GM19023 (cell line): ENCODE results near the gene AGPAT3.
"Not testable (repeated sequence)": the region's sequence is repeated elsewhere in the genome, so short reads cannot be mapped to it uniquely, and the experiment has no call there.

ENCODE experiments used
- ATAC-seq: cut with Tn5 transposase; IDR thresholded peaks from one replicate; pipeline ENCODE4 v1.9.1; 2021; ENCODE audit warnings: mild to moderate bottlenecking, moderate library complexity; ENCODE audit not compliant: unreplicated experiment

The AGPAT3 gene, protein sequence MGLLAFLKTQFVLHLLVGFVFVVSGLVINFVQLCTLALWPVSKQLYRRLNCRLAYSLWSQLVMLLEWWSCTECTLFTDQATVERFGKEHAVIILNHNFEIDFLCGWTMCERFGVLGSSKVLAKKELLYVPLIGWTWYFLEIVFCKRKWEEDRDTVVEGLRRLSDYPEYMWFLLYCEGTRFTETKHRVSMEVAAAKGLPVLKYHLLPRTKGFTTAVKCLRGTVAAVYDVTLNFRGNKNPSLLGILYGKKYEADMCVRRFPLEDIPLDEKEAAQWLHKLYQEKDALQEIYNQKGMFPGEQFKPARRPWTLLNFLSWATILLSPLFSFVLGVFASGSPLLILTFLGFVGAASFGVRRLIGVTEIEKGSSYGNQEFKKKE

DNA sequence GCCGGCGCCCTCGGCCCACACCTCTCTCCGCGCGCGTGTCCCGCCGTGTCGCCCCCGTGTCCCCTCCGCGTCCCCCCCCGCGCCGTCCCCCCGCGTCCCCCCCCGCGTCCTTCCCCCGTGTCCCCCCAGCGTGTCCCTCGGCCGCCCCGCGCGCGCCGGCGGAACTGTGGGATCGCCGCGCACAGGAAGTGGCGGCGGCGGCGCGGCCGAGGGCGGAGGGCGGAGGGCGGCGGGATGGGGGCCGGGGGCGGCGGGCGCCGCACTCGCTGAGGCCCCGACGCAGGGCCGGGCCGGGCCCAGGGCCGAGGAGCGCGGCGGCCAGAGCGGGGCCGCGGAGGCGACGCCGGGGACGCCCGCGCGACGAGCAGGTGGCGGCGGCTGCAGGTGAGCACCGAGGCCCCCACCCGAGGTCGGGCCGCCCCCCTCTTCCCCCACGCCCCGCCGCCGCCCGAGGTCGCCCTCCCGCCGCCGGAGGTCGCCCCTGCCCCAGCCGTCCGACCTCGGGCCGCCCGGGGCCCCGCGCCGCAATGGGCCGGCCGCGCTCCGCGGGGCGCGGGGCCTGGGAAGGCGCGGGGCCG is at the start of gene AGPAT3:
Gene AGPAT3, plus strand, starts transcription at position 262 of the 578 bp plus-strand sequence. CDS start 94,459 bp downstream, outside the sequence.
- peak; percentile 34 for ATAC-seq

- ATAC-seq: no peak
These were observed 49.0 kb upstream of the AGPAT3 start for GRCh38 chr21:43815991-43816390.

GRCh38 chr21:43816611-43817071 is 48.4 kb upstream of the AGPAT3 start:
- no peak for ATAC-seq

DNA sequence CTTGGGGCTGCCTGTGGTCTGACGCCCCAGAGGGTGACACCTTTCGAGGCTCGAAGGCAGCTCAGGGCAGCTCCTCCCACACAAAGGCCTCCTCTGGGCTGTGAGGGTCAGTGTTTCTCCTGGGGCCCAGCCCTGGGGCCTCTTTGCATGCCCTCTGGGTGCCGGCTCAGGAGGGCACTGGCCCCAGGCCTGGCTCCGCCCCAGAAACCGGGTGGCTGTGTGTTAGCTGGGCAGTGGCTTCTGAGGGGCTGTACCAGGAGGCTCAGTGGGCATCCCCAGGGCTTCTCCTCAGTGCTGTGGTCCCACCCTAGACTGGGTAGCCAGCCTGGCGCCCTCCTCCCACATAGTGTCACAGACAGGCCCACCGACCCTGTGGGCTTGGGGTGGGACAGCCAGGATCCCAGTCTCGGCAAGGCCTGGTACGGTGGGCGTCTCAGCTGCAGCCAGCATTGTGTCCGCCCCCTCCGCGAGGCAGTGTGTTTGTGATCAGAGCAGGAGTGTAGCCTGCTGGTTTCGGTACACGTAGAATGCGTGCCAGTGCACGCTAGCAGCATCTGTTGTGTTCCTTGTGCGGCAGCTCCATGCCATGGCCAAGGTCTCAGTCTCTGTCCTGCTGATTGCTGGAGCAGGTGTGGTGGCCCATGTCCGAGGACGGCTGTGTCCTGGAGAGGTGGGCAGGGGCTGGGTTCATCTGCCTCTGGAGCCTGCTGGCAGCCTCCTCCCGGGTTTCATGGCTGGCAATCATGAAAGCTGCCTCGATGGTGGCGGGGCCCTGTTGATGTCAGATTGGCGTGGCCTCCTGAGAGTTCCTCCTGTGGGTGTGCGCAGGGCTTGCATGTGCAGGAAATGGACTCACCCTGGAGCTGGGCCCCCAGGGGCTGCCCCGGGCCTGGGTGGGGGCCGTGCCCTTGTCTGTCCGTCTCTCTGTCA is 47.6 kb upstream of the AGPAT3 start:
- no peak for ATAC-seq

GRCh38 chr21:43818685-43819084 is 46.3 kb upstream of the AGPAT3 start:
- ATAC-seq: no peak

GRCh38 chr21:43819511-43820405 is 45.3 kb upstream of the AGPAT3 start:
- no peak for ATAC-seq

DNA sequence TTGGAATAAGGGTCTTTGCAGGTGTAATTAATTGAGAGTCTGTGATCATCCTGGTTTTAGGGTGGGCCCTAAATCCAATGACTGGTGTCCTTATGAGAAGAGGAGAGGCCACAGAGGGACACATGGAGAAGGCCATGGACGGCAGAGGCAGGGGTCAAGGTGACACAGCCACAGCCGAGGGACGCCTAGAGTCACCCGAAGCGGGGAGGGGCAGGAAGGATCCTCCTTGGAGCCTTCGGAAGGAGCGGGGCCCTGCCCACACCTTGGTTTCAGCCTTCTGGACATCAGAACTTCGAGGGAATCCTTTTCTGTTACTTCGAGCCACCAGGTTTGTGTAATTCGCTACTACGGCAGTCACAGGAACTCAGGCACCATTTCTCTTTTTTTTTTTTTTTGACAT is 44.6 kb upstream of the AGPAT3 start:
- no peak for ATAC-seq

DNA sequence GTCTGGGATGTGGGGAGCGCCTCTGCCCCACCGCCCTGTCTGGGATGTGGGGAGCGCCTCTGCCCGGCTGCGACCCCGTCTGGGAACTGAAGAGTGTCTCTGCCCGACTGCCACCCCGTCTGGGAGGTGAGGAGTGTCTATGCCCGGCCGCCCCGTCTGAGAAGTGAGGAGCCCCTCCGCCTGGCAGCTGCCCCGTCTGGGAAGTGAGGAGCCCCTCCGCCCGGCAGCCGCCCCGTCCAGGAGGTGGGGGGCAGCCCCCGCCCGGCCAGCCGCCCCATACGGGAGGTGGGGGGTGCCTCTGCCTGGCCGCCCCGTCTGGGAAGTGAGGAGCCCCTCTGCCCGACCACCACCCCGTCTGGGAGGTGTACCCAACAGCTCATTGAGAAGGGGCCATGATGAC is 42.9 kb upstream of the AGPAT3 start:
- ATAC-seq: not testable (repeated sequence)

- ATAC-seq: not testable (repeated sequence)
These were observed 42.3 kb upstream of the AGPAT3 start for GRCh38 chr21:43822741-43823140.

DNA sequence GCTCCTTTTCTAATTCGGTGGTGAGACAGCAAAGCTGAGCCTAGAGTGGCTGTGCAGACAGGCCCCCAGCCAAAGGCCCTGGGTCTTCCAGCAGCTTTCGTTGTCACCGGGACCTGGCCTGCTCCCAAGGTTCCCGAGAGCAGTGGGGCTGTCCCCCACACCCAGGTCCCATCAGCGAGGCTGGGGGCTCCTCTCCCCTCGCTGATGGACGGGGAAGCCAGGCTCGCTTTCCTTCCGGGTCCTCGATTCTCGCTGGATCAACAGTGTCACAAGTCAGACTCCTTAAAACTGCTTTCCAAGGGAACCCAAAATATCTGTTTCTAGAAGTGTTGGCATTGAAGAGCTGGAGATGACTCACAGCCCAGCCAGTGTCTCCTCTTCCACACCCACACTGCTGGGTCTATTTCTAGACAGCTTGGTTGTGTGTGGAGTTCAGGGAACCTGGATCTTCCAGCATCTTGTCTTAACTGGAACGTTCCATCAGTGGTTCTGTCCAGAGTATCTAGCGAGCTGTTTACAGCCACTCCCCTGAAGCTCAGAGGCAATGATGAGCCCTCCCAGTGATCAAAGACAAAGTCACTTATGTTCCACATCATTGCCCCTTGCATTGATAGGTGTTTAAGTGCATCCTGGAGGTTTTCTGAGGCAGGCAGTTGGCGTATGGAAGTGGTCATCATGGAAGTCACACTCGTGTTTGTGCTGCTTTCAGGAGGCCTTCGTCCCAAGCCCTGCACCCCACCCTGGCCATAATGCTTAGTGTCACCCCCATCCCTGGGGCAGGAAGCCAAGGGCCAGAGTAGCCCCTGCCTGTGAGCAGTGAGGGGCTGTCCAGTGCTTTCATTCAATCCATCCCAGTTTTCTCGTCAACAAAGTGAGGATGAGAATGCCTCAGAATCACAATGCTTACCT is 40.4 kb upstream of the AGPAT3 start:
- no peak for ATAC-seq

DNA sequence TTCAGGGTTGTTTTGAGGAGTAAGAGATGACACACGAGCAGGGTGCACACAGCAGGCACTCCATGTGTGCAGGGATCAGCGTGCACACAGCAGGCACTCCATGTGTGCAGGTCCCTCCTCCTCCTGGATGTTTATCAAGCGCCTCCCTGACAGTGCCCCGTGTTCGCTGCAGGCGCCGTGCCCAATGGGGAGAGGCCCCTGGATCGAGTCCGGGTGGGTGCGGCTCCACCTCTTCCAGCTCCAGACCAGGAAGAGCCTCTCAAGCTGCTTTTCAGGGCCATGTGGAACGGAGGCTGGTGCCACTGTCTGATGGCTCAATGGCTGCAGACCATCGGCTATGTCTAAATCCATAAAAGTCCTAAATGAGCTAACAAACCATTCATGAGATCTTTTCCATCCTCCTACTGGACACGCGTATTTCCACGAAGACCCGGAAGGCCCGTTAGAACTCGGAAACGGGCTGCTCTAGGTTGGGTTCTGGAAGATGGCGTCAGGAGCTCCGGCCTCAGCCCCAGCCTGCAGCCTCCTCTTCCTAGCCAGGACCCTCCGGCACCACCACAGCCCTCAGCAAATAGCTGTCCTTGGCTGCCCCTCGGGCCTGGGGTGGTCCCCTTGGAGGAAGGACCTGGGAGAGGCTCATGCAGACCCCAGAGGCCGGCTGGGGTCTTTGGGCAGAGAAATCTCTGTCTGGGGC is 39.6 kb upstream of the AGPAT3 start:
- no peak for ATAC-seq

DNA sequence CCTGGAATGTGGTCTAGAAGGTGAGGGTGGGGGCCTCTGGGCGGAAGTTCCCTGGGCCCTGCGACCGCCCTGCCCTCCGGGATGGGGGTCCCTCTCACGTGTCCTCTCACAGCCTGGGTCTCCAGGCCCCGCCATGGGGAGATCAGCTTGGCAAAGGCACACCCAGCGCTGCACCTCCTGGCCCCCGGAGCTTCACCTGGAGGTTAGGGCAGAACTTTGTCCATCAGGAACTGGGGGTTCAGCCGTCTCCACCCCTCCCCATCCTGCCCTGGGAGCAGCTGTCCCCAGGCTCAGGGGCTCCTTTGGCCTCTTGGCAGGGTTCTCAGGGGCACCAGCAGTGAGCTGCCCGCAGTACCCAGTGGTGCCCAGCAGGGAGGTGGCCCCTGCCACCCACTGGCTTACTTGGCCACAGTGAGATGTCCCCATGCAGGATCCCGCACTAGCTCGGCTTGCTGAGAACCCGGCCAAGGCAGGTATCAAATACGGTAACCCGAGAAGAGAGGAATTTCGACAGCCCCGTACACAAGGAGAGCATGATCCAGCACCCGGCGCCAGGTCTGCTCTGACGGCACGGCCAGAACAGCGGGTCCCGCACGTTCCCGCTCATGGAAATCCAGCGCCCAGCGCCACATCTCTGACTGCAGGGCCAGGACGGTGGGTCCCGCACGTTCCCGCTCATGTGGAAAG is 38.9 kb upstream of the AGPAT3 start:
- no peak for ATAC-seq

DNA sequence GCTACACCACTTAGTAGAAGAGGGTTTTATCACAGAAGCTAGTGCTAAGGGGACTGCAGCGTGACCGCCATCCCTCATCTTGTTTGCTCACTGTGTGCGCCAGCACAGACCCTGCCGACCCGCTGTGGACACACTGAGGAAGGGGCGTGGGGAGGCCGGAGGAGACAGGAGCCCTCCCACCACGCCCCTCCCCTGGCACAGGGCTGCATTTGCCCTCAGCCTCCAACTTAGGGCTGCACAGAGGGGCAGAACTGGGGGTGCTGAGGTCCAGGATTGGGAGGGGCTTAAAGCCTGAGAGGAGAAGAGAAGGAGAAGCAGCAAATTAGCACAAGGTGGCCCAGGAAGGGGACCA is 38.4 kb upstream of the AGPAT3 start:
- no peak for ATAC-seq

DNA sequence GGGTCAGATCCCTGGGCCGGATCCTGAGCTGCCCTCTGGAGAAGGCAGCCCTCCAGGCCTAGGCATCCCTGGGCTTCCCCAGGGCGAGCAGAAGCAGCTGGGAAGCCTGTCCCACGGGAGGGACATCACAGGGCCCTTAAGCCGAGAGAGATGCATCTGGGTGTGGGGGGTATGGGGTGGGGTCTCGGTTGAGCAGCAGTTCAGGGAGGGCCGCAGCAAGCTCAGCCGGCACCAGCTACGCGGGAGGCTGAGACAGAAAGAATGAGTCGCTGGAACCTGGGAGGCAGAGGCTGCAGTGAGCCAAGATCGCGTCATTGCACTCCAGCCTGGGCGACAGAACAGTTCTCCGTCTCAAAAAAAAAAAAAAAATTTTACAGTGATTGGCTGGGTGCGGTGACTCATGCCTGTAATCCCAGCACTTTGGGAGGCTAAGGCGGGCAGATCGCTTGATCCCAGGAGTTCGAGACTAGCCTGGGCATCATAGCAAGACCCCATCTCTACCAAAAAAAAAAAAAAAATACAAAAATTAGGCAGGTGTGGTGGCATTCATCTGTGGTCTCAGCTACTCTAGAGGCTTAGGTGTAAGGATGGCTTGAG is 37.9 kb upstream of the AGPAT3 start:
- no peak for ATAC-seq

DNA sequence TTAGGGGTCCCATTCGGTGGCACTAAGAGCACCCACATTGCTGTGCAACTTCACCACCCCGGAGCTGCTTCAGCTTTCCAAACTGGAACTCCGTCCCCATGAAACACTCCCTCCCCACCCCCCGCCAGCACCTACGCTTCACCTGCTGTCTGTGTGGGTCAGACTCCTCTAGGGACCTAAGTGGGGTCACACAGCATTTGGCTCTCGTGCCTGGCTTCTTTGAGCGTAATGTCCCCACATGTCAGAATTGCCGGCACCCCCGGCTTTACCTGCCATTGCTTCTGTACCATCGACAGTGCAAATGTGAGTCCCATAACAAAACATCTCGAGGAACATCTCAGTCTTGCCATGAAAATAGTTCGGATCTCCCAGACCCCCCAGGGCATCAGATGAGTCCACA is 35.9 kb upstream of the AGPAT3 start:
- no peak for ATAC-seq

GRCh38 chr21:43829575-43830119 is 35.4 kb upstream of the AGPAT3 start:
- ATAC-seq: no peak

DNA sequence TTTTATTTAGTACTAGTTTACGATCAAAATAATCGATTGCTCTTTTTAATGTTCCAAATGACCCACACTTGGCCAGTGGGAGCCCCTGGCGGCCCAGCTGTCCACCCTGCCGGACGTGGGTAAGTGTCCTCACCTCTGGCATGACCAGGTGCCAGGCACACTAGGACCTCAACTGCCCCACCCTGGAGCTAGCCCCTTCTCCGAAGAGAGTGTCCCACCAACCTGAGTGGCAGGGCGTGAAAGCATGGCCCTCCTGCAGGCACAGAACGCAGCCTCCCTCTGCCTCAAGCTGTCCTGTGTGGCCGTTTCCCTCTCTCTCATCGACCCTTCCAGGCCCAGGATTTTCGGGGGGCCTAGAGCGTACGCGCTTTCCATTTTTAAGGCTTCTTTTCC is 32.9 kb upstream of the AGPAT3 start:
- no peak for ATAC-seq

DNA sequence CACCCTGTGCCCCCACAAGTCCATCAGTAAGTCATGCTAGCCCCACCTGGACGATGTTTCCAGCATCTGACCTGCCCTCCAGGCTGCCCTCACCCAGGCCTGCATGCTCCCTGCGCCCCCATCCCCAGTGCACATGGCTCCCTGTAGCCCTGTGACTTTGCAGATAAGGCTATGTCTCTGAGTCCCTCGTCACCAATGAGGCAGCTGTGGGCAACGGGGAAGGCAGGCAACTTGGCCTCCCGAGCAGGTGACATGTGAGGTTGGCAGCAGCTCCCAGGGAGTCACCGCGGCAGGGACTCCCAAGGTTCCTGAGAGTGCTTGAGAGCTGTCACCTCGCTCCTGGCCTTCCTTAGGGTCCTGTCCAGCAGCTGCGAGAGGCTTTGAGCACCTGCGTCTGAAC is 32.4 kb upstream of the AGPAT3 start:
- ATAC-seq: no peak
